ENCODE results near the gene CAMK2G.
A peak's percentile ranks its signal among the peaks of the same experiment; 100 is the strongest.
"Not testable (repeated sequence)": the region's sequence is repeated elsewhere in the genome, so short reads cannot be mapped to it uniquely, and the experiment has no call there.

The CAMK2G gene

DNA sequence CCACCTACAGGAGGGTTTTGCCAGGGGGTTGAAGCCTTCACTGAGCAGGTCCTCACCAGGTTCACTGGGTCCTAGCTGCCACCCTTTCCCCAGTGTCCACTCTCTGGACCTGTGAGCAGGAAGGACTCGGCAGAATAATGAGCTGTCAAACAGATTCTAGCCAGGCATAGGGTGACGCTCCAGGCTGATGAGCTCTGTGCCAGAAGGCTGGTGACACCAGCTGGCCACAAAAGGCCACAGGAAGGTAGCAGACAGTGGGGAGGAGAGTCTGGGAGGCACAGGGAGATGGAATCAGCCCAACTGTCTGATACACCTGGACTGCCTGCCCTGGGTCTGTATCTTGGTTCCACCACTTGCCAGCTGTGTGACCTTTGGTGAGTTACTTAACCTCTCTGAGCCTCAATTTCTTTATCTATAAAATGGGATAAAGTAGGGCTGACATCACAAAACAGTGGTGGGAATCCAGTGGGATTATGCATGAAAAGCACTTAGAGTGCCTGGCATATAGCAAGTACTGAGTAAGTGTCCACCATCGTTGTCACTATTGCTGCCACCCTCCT, 36.3 kb downstream of the CAMK2G start:
- DNase-seq: no peak

- DNase-seq: no peak
Measured at GRCh38 chr10:73837072-73837471, 37.3 kb downstream of the CAMK2G start.

- DNase-seq: no peak
Measured at GRCh38 chr10:73836427-73836980, 37.9 kb downstream of the CAMK2G start.

- not testable (repeated sequence) for DNase-seq
Measured at GRCh38 chr10:73829090-73829489, 45.3 kb downstream of the CAMK2G start.

- no peak for DNase-seq
Measured at GRCh38 chr10:73828161-73828560, 46.2 kb downstream of the CAMK2G start.

- DNase-seq: no peak
Measured at GRCh38 chr10:73827346-73828089, 46.8 kb downstream of the CAMK2G start.

GRCh38 chr10:73824146-73824725, 50.1 kb downstream of the CAMK2G start:
- DNase-seq: no peak

- DNase-seq: no peak
Measured at GRCh38 chr10:73823391-73823790, 51.0 kb downstream of the CAMK2G start.

DNA sequence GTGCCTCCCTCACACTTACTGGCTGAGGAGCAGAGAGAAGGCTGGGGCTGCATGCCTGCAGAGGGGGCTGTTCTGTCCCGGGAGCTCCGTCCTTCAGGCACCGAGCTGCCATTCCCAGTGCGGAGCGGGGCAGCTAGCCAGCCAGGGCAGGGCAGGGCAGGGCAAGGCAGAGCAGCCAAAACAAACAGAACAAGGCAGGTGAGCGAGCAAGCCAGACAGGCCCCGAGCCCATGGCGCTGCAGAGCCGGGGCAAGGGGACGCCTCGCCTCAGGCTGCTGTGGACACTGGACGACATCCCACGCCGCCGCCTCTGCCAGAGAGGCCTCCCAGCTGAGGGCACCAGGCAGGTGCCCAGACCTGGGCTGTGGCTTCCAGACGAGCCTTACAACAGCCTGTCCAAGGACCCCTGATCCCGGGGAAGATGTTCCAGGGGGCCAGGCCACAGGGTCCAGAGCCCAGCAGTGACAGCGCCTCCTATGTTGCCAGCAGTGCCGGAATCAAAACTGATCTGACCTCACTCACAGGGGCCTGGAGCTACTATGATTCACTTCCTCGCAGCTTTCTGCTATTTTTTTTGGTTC, 54.8 kb downstream of the CAMK2G start:
- no peak for DNase-seq

GRCh38 chr10:73819081-73819480, 55.3 kb downstream of the CAMK2G start:
- DNase-seq: no peak

DNA sequence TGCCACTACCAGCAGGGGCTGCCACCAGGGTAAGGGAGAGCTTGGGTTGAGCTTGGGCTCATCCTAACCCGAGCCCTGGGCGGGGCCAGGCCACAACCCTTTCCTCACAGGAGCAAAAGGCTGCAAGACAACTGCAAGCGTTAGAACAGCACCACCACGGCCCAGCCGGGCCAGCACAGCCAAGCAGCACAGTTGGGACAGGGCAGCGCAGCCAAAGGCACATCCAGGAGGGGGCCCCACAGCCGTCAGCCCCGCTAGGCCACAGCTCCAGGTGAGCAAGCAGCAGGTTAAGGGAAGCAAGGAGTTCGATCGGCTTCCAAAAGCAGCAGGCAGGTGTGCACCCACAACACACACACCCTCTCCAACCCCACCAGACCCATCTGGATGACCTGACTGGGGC, 56.0 kb downstream of the CAMK2G start:
- DNase-seq: no peak

DNA sequence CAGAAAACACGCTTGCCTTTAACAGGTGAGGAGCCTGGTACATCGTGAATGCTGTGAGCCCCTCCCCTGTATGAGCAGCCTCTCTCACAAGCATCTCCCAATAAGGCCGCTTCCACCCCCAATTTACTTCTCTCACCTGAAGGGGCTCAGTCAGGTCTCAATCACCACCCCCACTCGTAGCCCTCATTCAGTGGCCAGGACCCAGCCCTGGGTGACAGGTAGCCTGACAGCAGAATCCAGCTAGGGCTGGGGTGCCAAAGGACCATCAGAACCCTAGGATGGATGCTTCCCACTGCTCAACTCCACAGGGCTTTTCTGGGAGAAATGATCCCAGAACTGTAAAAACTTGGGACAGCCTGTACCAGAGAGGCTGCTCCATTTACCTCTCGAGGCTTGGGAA, 56.5 kb downstream of the CAMK2G start:
- no peak for DNase-seq

DNA sequence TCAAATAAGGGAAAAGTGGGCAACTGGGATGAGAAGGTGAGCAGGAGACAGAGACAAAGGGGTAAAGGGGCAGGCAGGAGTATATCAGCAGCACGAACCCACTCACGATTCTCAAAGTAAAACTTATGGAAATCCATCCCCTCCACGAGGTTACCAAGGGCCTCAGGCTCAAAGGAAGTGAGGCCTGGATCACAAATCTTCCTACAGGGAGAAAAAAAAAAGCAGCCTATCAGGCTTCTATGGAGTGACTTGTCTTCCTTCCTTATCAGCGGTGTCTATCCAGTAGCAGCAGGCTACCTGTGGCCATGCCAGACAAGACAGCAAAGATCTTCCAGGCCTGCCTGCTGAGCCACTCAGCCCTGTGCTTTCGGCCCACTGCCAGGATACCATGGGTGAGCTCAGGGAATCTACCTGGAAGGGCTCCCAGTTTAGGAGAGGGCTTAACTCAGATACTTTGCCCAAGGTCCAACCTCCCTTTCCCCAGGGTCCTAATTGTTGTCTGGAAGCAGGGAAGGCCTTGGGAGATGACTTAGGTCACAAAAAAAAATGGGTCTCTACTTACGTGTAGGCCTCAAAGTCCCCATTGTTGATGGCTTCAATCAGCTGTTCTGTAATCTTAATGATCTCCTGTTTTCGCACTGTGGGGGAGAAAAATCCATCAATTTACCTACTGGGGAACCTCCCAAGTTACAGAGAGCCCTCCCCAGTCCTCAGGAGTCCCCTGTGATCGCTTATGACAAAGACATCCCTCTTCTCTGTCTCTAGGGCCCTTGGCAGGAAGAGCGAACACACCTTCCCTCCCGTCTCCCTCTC, 57.2 kb downstream of the CAMK2G start:
- DNase-seq: no peak

GRCh38 chr10:73815719-73816030, 58.7 kb downstream of the CAMK2G start:
- DNase-seq: no peak

DNA sequence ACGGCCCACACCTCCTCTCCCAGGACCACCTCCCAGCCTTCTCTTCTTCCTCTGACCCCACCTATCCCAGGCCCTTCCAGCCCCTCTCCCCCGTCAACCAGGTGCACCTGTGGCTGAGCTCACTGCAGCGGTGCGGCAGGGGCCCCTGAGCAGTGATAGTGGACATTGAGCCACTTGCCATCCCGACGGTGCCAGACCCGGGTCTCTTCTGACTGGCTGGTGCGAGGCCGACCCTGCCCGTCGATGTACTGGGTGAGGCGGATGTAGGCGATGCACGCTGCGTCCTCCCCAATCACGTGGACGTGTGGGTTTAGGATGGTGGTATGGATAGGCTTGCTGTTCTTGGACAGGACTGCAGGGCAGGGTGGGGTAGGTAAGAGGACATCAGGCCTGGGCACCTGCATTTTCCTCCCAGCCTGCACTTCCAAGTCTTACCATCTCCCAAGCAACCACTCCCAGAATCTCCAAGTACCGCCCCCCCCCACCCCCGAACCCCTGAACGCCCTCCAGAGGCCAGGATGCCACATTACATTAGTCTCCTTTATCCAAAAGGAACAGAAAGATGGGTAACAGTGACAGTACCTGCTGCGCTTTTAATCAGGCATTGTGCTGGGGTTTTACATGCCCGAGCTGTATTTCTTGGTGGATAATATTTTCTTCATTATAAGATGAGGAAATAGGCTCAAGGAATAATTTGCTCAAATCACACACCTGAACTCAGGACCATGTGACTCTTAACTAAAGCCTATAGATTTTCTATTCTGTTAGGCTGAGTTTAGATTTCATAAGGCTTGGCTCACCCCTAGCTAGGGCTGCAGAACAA, 59.2 kb downstream of the CAMK2G start:
- DNase-seq: no peak

GRCh38 chr10:73814276-73814895, 60.0 kb downstream of the CAMK2G start:
- no peak for DNase-seq

- no peak for DNase-seq
Measured at GRCh38 chr10:73813333-73813732, 61.0 kb downstream of the CAMK2G start.

DNA sequence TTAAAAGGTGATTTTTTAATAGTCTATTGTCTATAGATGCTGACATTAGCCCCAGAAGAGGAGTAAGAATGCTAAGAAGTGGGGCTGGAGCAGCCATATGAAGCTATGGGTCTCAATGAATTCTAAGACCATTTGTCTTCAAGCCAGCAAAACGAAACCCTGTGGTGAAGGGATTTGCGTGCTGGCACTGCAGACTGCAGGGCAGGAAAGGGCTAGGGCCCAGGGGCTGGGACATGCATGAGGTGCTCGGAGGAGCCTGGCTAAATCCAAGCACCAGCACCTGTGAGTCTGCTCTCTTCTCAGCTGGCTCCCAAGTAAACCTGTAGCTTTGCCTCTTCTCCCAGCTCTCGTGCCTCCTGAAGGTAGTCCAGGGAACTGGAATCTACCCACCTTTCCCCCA, 61.7 kb downstream of the CAMK2G start:
- no peak for DNase-seq

DNA sequence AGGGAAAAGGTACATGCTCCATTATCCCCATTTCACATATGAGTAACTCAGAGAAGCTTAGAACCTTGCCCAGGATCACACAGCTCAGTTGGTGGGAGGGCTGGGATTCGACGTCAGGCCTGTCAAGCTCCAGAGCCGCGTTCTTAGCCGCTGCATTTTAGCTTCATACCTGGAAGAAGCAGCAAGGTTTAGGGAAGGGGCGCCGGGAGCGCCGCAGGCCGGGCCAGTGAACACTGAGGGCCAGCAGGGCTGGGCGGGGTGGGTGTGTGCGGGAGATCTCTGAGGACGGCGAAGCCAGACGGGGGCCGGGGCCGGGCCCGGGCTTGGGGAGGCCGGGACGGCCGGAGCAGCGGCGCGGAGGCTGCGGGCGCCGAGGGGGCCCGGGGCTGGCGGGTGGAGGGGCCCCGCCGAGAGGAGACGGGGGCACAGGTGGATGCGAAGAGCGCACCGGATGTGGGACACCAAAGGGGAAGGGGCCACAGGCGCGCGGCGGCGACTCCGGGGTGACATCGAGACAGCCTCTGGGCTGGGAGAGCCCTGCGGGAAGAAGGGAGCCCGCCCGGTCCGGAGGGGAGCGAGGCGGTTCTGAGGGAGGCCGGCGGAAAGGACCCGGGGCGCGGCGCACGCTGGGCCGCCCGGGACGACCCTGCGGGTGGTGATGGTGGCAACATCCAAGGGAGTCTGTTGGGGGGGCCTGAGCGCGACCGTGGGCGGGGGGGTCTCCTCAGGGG, 63.5 kb downstream of the CAMK2G start:
- peak; percentile 55 for DNase-seq

GRCh38 chr10:73810358-73810734, 64.0 kb downstream of the CAMK2G start:
- no peak for DNase-seq
